ENCODE data around the gene KSR2. TPM values are rescaled to one million over a fixed set of nuclear protein-coding genes. Genes with fewer than 3 reads are reported as not detected.

The KSR2 gene
- total RNA-seq, 1 experiment from 2014 or later = 0.15 TPM

- BruUV-seq (replicated peaks) = no TSS peak
- Histone ChIP-seq H3K4me1 (ENCODE audit: control insufficient read depth, insufficient read depth, low read length) (no peaks in the 10 kb centered on the region), H3K36me3 (ENCODE audit: control insufficient read depth, insufficient read depth, low read length) (no peaks in the 10 kb centered on the region), H3K27me3 (ENCODE audit: control insufficient read depth, insufficient read depth, low read length) (no peaks in the 10 kb centered on the region), H3K4me3 (ENCODE audit: low read depth in 2 of 2, low read length in 2 of 2) (no peak overlapping the region), H3K9me3 (ENCODE audit: control insufficient read depth, insufficient read depth, low read depth, low read length) (no peaks in the 10 kb centered on the region), H3K27ac (ENCODE audit: low read length) (no peak overlapping the region)
- no peak for TF ChIP-seq SIN3A (IDR thresholded peaks at IDR 0.05; ENCODE audit: borderline replicate concordance, insufficient read depth, low read depth, low read length)
- TF ChIP-seq CTCF (IDR thresholded peaks at IDR 0.05) = no peak
- TF ChIP-seq REST (IDR thresholded peaks at IDR 0.05; ENCODE audit: insufficient read depth in 1 of 2, low read depth in 2 of 2, low read length in 1 of 2) = no peak
- TF ChIP-seq POLR2AphosphoS5 (IDR thresholded peaks at IDR 0.05; ENCODE audit: low read depth, low read length) = no peak
- TF ChIP-seq TCF7L2 (IDR thresholded peaks at IDR 0.05; ENCODE audit: low read depth, low read length) = no peak
- intact Hi-C loops (cut with micrococcal nuclease; ENCODE audit: unreplicated experiment) = no loop called here
- ATAC-seq = no peak
- CTCF ChIA-PET = no interaction called here
- POLR2A ChIA-PET = no interaction called here
- no peak for DNase-seq (ENCODE audit: low read depth, low spot score)
- in situ Hi-C loops (cut with HindIII; ENCODE audit: low pct_unique_long_range_greater_than_20kb, low sequenced_read_pairs) = no loop called here
Observed at GRCh38 chr12:118011961-118012360, 43.2 kb upstream of the KSR2 start.

- Histone ChIP-seq H3K27ac (ENCODE audit: low read length) (no peak overlapping the region), H3K4me3 (ENCODE audit: low read depth in 2 of 2, low read length in 2 of 2) (no peak overlapping the region), H3K36me3 (ENCODE audit: control insufficient read depth, insufficient read depth, low read length) (no peaks in the 10 kb centered on the region), H3K4me1 (ENCODE audit: control insufficient read depth, insufficient read depth, low read length) (no peaks in the 10 kb centered on the region), H3K27me3 (ENCODE audit: control insufficient read depth, insufficient read depth, low read length) (no peaks in the 10 kb centered on the region), H3K9me3 (ENCODE audit: control insufficient read depth, insufficient read depth, low read depth, low read length) (no peaks in the 10 kb centered on the region)
- TF ChIP-seq CTCF (IDR thresholded peaks at IDR 0.05) = no peak
- TF ChIP-seq TCF7L2 (IDR thresholded peaks at IDR 0.05; ENCODE audit: low read depth, low read length) = no peak
- no peak for TF ChIP-seq SIN3A (IDR thresholded peaks at IDR 0.05; ENCODE audit: borderline replicate concordance, insufficient read depth, low read depth, low read length)
- TF ChIP-seq REST (IDR thresholded peaks at IDR 0.05; ENCODE audit: insufficient read depth in 1 of 2, low read depth in 2 of 2, low read length in 1 of 2) = no peak
- no peak for TF ChIP-seq POLR2AphosphoS5 (IDR thresholded peaks at IDR 0.05; ENCODE audit: low read depth, low read length)
- ChIA-PET CTCF (no interaction called here), POLR2A (no interaction called here)
- ATAC-seq = no peak
- DNase-seq (ENCODE audit: low read depth, low spot score) = no peak
- in situ Hi-C loops (cut with HindIII; ENCODE audit: low pct_unique_long_range_greater_than_20kb, low sequenced_read_pairs) = no loop called here
- no TSS peak for BruUV-seq (replicated peaks)
- intact Hi-C loops (cut with micrococcal nuclease; ENCODE audit: unreplicated experiment) = no loop called here
Observed at GRCh38 chr12:118011377-118011776, 42.6 kb upstream of the KSR2 start.
